Left ventricle myocardium inferior (tissue), 1 donor: Measurements from ENCODE around the gene COL5A2. TPM values are rescaled to one million over a fixed set of nuclear protein-coding genes. Genes with fewer than 3 reads are reported as not detected.

Experiments used
- DNase-seq: peaks from one replicate; pipeline ENCODE4 v3.0.0-alpha.2; 2020
- H3K27ac ChIP-seq: fragments of 200-600 bp; replicated peaks from 2 replicates; pipeline ENCODE4 v1.8.0; 2021
- H3K27me3 ChIP-seq: fragments of 200-600 bp; 2 replicates; pipeline ENCODE4 v1.8.0; 2021; ENCODE audit warnings: low read depth
- H3K36me3 ChIP-seq: fragments of 200-600 bp; 2 replicates; pipeline ENCODE4 v1.8.0; 2021
- H3K4me1 ChIP-seq: fragments of 200-600 bp; 2 replicates; pipeline ENCODE4 v1.8.0; 2021
- H3K4me3 ChIP-seq: fragments of 200-600 bp; 2 replicates; pipeline ENCODE4 v1.8.0; 2021; ENCODE audit warnings: mild to moderate bottlenecking, moderate library complexity
- H3K9me3 ChIP-seq: fragments of 200-600 bp; replicated peaks from 2 replicates; pipeline ENCODE4 v1.8.0; 2021
- CTCF ChIP-seq: fragments of 200-600 bp; IDR thresholded peaks from 2 replicates; pipeline ENCODE4 v1.8.0; 2021; ENCODE audit warnings: antibody characterized with exemption, mild to moderate bottlenecking, borderline replicate concordance
- intact Hi-C: fragments of 100-400 bp; cut with micrococcal nuclease; formaldehyde crosslinking; loops from one replicate; pipeline ENCODE4 v1.11.0; 2022
- total RNA-seq: library from RNA; stranded (reverse); fragmentation: NEBNext Ultra II Directional; extraction: Animal tissue kit (Norgen Biotek cat#: 25700); gene quantifications from one replicate; pipeline ENCODE4 v1.2.1, GENCODE V29; 2021
- donor health status: DM: no; HTN: yes; CAD: no; lungs with severe emphysema.

COL5A2 gene
- total RNA-seq, 1 donor from 2014 or later, result 9.3 TPM

GRCh38 chr2:189016311-189016861 is 163.2 kb downstream of the COL5A2 start:
- H3K4me1 ChIP-seq, result peaks cover 4% of the 10 kb centered on the region
- intact Hi-C loops, result no loop called here
- no peak overlapping the region for H3K27ac ChIP-seq
- no peak for DNase-seq
- TF ChIP-seq CTCF, result no peak
- no peak overlapping the region for H3K4me3 ChIP-seq
- H3K27me3 ChIP-seq, result no peaks in the 10 kb centered on the region
- no peaks in the 10 kb centered on the region for H3K36me3 ChIP-seq
- H3K9me3 ChIP-seq, result no peaks in the 10 kb centered on the region

GRCh38 chr2:189015359-189015758 is 164.2 kb downstream of the COL5A2 start:
- TF ChIP-seq CTCF, result no peak
- Histone ChIP-seq H3K9me3 (no peaks in the 10 kb centered on the region), H3K4me3 (no peak overlapping the region), H3K4me1 (peaks cover 4% of the 10 kb centered on the region), H3K36me3 (no peaks in the 10 kb centered on the region), H3K27ac (peak overlapping the region; percentile 43), H3K27me3 (no peaks in the 10 kb centered on the region)
- intact Hi-C loops, result no loop called here
- no peak for DNase-seq

GRCh38 chr2:189014449-189015138 is 165.0 kb downstream of the COL5A2 start:
- no peak for DNase-seq
- Histone ChIP-seq H3K27ac (peak overlapping the region; percentile 43), H3K27me3 (no peaks in the 10 kb centered on the region), H3K4me3 (no peak overlapping the region), H3K36me3 (peaks cover 3% of the 10 kb centered on the region), H3K9me3 (no peaks in the 10 kb centered on the region), H3K4me1 (peaks cover 4% of the 10 kb centered on the region)
- no peak for TF ChIP-seq CTCF
- intact Hi-C loops, result no loop called here

GRCh38 chr2:189013671-189014448 is 165.7 kb downstream of the COL5A2 start:
- Histone ChIP-seq H3K4me3 (no peak overlapping the region), H3K9me3 (no peaks in the 10 kb centered on the region), H3K36me3 (peaks cover 5% of the 10 kb centered on the region), H3K4me1 (peaks cover 4% of the 10 kb centered on the region), H3K27ac (peak overlapping the region; percentile 43), H3K27me3 (no peaks in the 10 kb centered on the region)
- DNase-seq, result no peak
- intact Hi-C loops, result no loop called here
- no peak for TF ChIP-seq CTCF

GRCh38 chr2:189013031-189013430 is 166.5 kb downstream of the COL5A2 start:
- Histone ChIP-seq H3K4me3 (no peak overlapping the region), H3K27ac (no peak overlapping the region), H3K9me3 (no peaks in the 10 kb centered on the region), H3K4me1 (peaks cover 4% of the 10 kb centered on the region), H3K36me3 (peaks cover 13% of the 10 kb centered on the region), H3K27me3 (no peaks in the 10 kb centered on the region)
- DNase-seq, result no peak
- TF ChIP-seq CTCF, result no peak
- intact Hi-C loops, result no loop called here
